Kidney glomerular epithelial cell (primary cell): Measurements from ENCODE around the gene VIP.

Experiments used
- DNase-seq: peaks from one replicate; lab custom pipeline; 2025; lab: John Stamatoyannopoulos, UW

The VIP gene

DNA sequence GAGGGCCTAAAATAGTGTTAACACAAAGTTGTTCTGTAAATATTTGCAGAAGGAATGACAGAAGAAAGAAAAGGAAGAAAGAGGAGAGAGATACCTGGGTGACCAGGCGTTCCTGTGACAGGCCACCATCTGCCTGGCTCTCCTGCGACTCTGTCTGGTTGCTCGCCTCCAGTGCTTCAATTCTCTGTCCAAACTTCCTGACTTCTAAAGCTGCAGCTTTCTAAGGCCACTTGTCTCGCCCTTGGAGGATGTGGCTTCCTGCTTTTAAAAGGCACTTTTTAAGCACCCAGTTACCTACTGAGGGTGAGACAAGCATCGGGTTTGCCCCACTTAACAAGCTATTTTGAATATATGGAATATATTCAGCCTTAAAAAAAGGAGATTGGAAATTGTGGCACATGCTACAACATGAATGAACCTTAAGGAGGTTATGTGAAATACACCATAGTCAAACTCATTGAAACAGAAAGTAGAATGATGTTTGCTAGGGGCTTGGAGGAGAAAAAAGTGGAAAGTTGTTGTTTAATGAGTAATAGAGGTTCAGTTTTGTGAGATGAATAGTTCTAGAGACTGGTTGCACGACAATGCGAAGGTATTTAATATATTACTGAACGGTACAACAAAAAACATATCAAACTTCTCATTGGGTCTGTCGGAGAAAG is 32.8 kb downstream of the VIP start:
- no peak for DNase-seq

- DNase-seq, result no peak
These were observed 44.1 kb downstream of the VIP start for GRCh38 chr6:152794696-152795095.

GRCh38 chr6:152804150-152804549 is 53.6 kb downstream of the VIP start:
- DNase-seq, result no peak
